ENCODE data around the gene TNRC6B. TPM values are rescaled to one million over a fixed set of nuclear protein-coding genes. Genes with fewer than 3 reads are reported as not detected.
A peak's percentile ranks its signal among the peaks of the same experiment; 100 is the strongest.
"Not testable (repeated sequence)": the region's sequence is repeated elsewhere in the genome, so short reads cannot be mapped to it uniquely, and the experiment has no call there.

The TNRC6B gene
- total RNA-seq, 1 experiment from 2014 or later: 10.5 TPM

- no peak for DNase-seq (ENCODE audit: extremely low read depth, low read depth)
Observed at GRCh38 chr22:40180403-40180802, 2.7 kb downstream of the TNRC6B start.

- DNase-seq (ENCODE audit: extremely low read depth, low read depth): no peak
Observed at GRCh38 chr22:40181323-40181722, 3.6 kb downstream of the TNRC6B start.

- no peak for DNase-seq (ENCODE audit: extremely low read depth, low read depth)
Observed at GRCh38 chr22:40182231-40182835, 4.6 kb downstream of the TNRC6B start.

- no peak for DNase-seq (ENCODE audit: extremely low read depth, low read depth)
Observed at GRCh38 chr22:40183029-40183581, 5.4 kb downstream of the TNRC6B start.

- DNase-seq (ENCODE audit: extremely low read depth, low read depth): not testable (repeated sequence)
Observed at GRCh38 chr22:40183603-40184002, 5.9 kb downstream of the TNRC6B start.

GRCh38 chr22:40187389-40187788 lies 9.7 kb downstream of the TNRC6B start:
- DNase-seq (ENCODE audit: extremely low read depth, low read depth): no peak

GRCh38 chr22:40189997-40190396 lies 12.3 kb downstream of the TNRC6B start:
- no peak for DNase-seq (ENCODE audit: extremely low read depth, low read depth)

- no peak for DNase-seq (ENCODE audit: extremely low read depth, low read depth)
Observed at GRCh38 chr22:40190501-40190900, 12.8 kb downstream of the TNRC6B start.

- DNase-seq (ENCODE audit: extremely low read depth, low read depth): no peak
Observed at GRCh38 chr22:40193429-40194421, 16.0 kb downstream of the TNRC6B start.

- DNase-seq (ENCODE audit: extremely low read depth, low read depth): no peak
Observed at GRCh38 chr22:40194656-40195055, 16.9 kb downstream of the TNRC6B start.

- no peak for DNase-seq (ENCODE audit: extremely low read depth, low read depth)
Observed at GRCh38 chr22:40196628-40197360, 19.1 kb downstream of the TNRC6B start.

- not testable (repeated sequence) for DNase-seq (ENCODE audit: extremely low read depth, low read depth)
Observed at GRCh38 chr22:40197421-40197820, 19.7 kb downstream of the TNRC6B start.

GRCh38 chr22:40198733-40199132 lies 21.0 kb downstream of the TNRC6B start:
- DNase-seq (ENCODE audit: extremely low read depth, low read depth): no peak

GRCh38 chr22:40199223-40199622 lies 21.5 kb downstream of the TNRC6B start:
- no peak for DNase-seq (ENCODE audit: extremely low read depth, low read depth)

GRCh38 chr22:40199852-40200251 lies 22.1 kb downstream of the TNRC6B start:
- no peak for DNase-seq (ENCODE audit: extremely low read depth, low read depth)

- no peak for DNase-seq (ENCODE audit: extremely low read depth, low read depth)
Observed at GRCh38 chr22:40200795-40201530, 23.2 kb downstream of the TNRC6B start.

GRCh38 chr22:40202225-40202944 lies 24.7 kb downstream of the TNRC6B start:
- no peak for DNase-seq (ENCODE audit: extremely low read depth, low read depth)

GRCh38 chr22:40203572-40203971 lies 25.8 kb downstream of the TNRC6B start:
- DNase-seq (ENCODE audit: extremely low read depth, low read depth): no peak

- DNase-seq (ENCODE audit: extremely low read depth, low read depth): peak; percentile 12
Observed at GRCh38 chr22:40204321-40205116, 26.8 kb downstream of the TNRC6B start.
